Pancreas (tissue), 10 donors: ENCODE data around the gene PDK1. TPM values are rescaled to one million over a fixed set of nuclear protein-coding genes. Genes with fewer than 3 reads are reported as not detected.

Source experiments
- ATAC-seq, 4 donors: fragments of 200-7000 bp; cut with Tn5 transposase; one replicate each; pipeline versions ENCODE4 v1.8.0 to v1.9.1; 2020; ENCODE audit warnings: mild to moderate bottlenecking in 4 of 4, moderate library complexity in 4 of 4
- DNase-seq, 6 donors: peaks; one replicate each; pipeline ENCODE4 v3.0.0-alpha.2; 2020
- FAIRE-seq: peaks from 2 replicates; lab custom pipeline; 2012; peaks lifted over from hg19 to GRCh38; lab: Jason Lieb, UNC
- H3K27ac ChIP-seq, 4 donors: fragments of 200-600 bp; sonication (generic); 1 replicate in 3 of 4; 2 replicates in 1 of 4; pipeline versions ENCODE4 v1.5.0 to v1.8.0; 2020
- H3K27me3 ChIP-seq, 4 donors: fragments of 200-600 bp; one replicate each; pipeline ENCODE4 v1.8.0; 2021
- H3K36me3 ChIP-seq, 3 donors: fragments of 200-600 bp; sonication (generic) in 1 of 3; one replicate each; pipeline versions ENCODE4 v1.5.0 to v1.8.0; 2020 to 2021
- H3K4me1 ChIP-seq, 3 donors: fragments of 200-600 bp; one replicate each; pipeline ENCODE4 v1.8.0; 2021
- H3K4me3 ChIP-seq, 4 donors: fragments of 200-600 bp; sonication (generic) in 2 of 4; one replicate each; pipeline versions ENCODE4 v1.5.0 to v1.8.0; 2020 to 2021
- H3K9me3 ChIP-seq, 4 donors: fragments of 200-600 bp; one replicate each; pipeline ENCODE4 v1.8.0; 2021
- WGBS, 2 donors: extraction: QIAGEN DNeasy Blood & Tissue Kit; methylation state at CpG; one replicate each; pipeline ENCODE4 v1.1.7; 2013; 5-methylcytosine and 5-hydroxymethylcytosine counted together
- intact Hi-C, 3 donors: fragments of 100-400 bp; cut with DNase I; formaldehyde crosslinking; loops; one replicate each; pipeline versions ENCODE4 v1.11.1 to v1.14.2; 2022
- polyA plus RNA-seq, 2 donors: library from polyadenylated mRNA; stranded (reverse); fragments of 200-250 nt; gene quantifications; one replicate each; pipeline ENCODE4 v1.2.3, GENCODE V29; 2013
- total RNA-seq, 6 donors: library from RNA; stranded (reverse); fragmentation: NEBNext Ultra II Directional in 4 of 6; extraction: Animal tissue kit (Norgen Biotek cat#: 25700) in 4 of 6; gene quantifications; one replicate each; pipeline versions ENCODE4 v1.2.1 to v1.2.4, GENCODE V29; 2021 to 2023
- TF ChIP-seq, protein P1 (sequence below), 4 donors: fragments of 200-600 bp; sonication (generic) in 3 of 4; IDR thresholded peaks; one replicate each; pipeline versions ENCODE4 v1.5.0 to v1.8.0; 2021; ENCODE audit warnings: antibody characterized with exemption in 4 of 4
- donor health status: healthy with polysubstance abuse.
- donor health status: DM: no; HTN: no; CAD: no; lungs with moderate emphysema.
- donor health status: DM: no; HTN: no; CAD: no.
- donor health status: control.
- donor health status: control.
- donor health status: Bipolar disorder and iron deficiency.
- donor health status: DM: yes; HTN: yes; CAD: no.
- donor health status: DM: no; HTN: no; CAD: no.
- donor health status: DM: no; HTN: no; CAD: no.
- donor health status: DM: yes; HTN: yes; CAD: no.

Gene PDK1
- total and polyA plus RNA-seq, 8 donors = 1.2 to 12.4 (median 6.7) TPM

DNA sequence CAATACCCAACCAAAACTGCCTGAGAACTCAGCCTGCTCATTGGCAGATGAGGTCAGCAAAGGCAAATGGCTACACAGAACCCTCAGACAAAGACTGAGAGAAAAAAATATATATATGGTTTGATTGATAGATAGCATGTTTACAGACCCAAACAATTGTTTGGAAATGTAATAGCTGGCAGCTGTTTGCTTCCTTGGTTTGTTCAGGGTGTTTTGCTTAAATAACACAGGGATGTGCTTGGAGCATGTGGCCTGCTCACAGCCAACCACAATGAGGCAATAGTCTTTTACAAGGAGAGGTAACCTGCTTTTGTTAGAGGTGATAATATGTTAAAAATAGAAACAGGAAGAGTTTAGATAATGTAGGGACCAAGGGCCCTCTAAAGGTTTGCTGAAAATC is 84.5 kb downstream of the PDK1 start:
- ATAC-seq = peak in 2 of 4 donors; percentile 35 to 60
- TF ChIP-seq, protein P1, sequence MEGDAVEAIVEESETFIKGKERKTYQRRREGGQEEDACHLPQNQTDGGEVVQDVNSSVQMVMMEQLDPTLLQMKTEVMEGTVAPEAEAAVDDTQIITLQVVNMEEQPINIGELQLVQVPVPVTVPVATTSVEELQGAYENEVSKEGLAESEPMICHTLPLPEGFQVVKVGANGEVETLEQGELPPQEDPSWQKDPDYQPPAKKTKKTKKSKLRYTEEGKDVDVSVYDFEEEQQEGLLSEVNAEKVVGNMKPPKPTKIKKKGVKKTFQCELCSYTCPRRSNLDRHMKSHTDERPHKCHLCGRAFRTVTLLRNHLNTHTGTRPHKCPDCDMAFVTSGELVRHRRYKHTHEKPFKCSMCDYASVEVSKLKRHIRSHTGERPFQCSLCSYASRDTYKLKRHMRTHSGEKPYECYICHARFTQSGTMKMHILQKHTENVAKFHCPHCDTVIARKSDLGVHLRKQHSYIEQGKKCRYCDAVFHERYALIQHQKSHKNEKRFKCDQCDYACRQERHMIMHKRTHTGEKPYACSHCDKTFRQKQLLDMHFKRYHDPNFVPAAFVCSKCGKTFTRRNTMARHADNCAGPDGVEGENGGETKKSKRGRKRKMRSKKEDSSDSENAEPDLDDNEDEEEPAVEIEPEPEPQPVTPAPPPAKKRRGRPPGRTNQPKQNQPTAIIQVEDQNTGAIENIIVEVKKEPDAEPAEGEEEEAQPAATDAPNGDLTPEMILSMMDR (IDR thresholded peaks at IDR 0.05) = no peak
- Histone ChIP-seq H3K27ac (no peak overlapping the region), H3K27me3 (no peaks in the 10 kb centered on the region), H3K9me3 (no peaks in the 10 kb centered on the region), H3K4me1 (no peaks in the 10 kb centered on the region), H3K4me3 (no peak overlapping the region), H3K36me3 (no peaks in the 10 kb centered on the region)
- no peak for DNase-seq
- FAIRE-seq = no peak
- intact Hi-C loops = no loop called here

DNA sequence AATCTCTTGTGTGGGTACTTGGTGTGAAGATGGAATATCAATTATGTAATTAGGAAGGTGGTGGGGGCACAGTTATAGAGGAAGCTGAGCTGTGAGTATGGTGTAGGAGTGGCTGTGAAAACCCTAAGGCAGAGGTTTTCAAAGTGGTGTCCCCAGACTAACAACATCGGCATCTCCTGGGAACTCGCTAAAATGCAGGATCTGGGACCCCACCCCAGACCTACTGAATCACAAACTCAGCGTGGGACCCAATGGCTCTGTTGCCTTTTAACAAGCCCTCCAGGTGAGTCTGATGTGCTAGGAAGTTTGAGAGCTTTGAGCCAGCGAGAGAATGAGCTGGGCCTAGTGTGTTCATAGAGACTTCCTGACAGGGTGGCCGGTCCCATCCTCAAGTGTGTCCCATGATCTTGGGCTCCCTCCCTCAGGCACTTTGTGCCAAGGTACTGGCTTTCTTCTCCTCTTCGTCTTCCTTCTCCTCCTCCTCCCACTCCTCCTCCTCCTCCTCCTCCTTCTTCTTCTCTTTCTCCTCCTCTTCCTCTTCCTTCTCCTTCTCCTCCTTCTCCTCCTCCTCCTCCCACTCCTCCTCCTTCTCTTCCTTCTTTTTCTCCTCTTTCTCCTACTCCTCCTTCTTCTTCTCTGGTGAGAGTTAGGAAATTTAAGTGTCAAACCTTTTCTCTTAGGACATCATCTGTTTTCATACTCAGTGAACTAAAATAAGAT is 86.6 kb downstream of the PDK1 start:
- H3K4me3 ChIP-seq = no peak overlapping the region
- H3K27me3 ChIP-seq = no peaks in the 10 kb centered on the region
- FAIRE-seq = no peak
- H3K27ac ChIP-seq = no peak overlapping the region
- no peaks in the 10 kb centered on the region for H3K9me3 ChIP-seq
- TF ChIP-seq, protein P1 (IDR thresholded peaks at IDR 0.05) = no peak
- H3K36me3 ChIP-seq = no peaks in the 10 kb centered on the region
- ATAC-seq = no peak
- 78 to 82% methylated on average over 6 of the region's 6 CpGs for WGBS, 2 donors
- intact Hi-C loops = no loop called here
- no peaks in the 10 kb centered on the region for H3K4me1 ChIP-seq
- DNase-seq = no peak

DNA sequence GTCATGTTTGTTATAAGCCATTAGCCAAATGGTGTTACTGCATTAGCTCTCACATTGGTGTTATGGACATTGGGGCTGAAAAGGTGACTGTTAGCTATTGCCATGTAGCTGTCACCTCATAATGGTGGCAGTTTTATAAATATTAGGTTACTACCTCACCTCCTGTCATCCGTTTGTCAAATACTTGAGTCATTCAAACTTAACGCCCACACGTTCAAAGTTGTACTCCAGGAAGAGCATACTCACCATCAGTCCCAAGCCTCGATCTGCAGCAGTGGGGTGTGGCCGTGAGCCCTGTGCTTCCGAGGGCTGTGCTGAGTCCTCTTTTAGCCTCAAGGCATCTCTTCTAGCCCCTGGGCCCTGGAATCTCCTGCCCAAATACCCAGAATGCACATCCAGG is 87.3 kb downstream of the PDK1 start:
- Histone ChIP-seq H3K9me3 (no peaks in the 10 kb centered on the region), H3K4me3 (no peak overlapping the region), H3K27ac (no peak overlapping the region), H3K4me1 (no peaks in the 10 kb centered on the region), H3K27me3 (no peaks in the 10 kb centered on the region), H3K36me3 (no peaks in the 10 kb centered on the region)
- TF ChIP-seq, protein P1 (IDR thresholded peaks at IDR 0.05) = no peak
- DNase-seq (no peak), FAIRE-seq (no peak), ATAC-seq (peak in 1 of 4 donors; percentile 52)
- WGBS, 2 donors = 78 to 90% methylated on average over 6 of the region's 6 CpGs
- intact Hi-C loops = no loop called here

DNA sequence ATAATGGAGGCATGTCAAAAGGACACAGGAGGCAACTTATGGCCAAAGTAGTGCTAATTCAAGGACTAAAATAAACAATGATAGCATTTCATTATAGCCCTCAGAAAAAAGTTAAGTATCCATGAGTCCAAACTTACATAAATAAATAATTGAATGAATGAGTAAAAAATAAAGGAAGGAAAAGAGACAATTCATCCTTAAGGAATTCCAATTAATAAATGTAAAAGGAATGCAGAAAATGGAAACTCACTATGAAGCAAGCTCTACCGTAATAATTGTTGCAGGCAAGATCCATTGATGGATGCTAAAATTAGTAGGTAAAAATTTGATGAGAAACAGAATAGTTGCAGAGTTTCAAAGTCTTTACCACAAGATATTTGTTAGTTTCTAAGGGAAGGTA is 91.5 kb downstream of the PDK1 start:
- WGBS, 2 donors = 92 to 100% methylated on average over 1 of the region's 1 CpG
- no peak for ATAC-seq
- intact Hi-C loops = no loop called here

More for the DNA sequence above, 91.5 kb downstream of the PDK1 start:
- no peaks in the 10 kb centered on the region for H3K9me3 ChIP-seq
- FAIRE-seq (no peak), DNase-seq (no peak)
- H3K36me3 ChIP-seq = no peaks in the 10 kb centered on the region
- no peak overlapping the region for H3K4me3 ChIP-seq
- H3K27me3 ChIP-seq = no peaks in the 10 kb centered on the region
- H3K27ac ChIP-seq = no peak overlapping the region
- TF ChIP-seq, protein P1 (IDR thresholded peaks at IDR 0.05) = no peak
- no peaks in the 10 kb centered on the region for H3K4me1 ChIP-seq
